CD4-positive, alpha-beta T cell treated with Interleukin-21 for 1 hour (primary cell): ENCODE data around the gene TRAK1.

Source experiments
- DNase-seq: peaks from one replicate; pipeline ENCODE4 v3.0.0-alpha.2; 2020

Gene TRAK1

GRCh38 chr3:42090973-42091731, at the start of gene TRAK1:
TRAK1 (plus strand) TSS chr3:42091357; CDS start chr3:42091470, 113 bp downstream.
- no peak for DNase-seq

DNA sequence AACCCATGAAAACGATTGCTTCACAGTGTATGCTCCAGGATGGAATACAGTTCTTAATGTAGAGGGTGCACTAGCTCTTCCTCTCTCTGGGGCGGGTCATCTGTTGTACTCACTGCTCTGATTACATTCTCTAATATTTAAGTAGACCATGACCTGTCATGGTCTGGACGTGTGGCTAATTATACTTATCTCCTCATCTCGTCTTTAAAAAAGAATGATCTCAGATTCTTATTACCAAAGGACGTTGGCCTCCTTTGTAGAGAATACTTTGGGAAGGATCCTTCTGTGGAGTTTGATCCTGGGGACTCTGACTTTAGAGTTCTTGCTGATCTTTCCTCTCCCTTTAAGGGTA, 48.4 kb upstream of the TRAK1 start:
- no peak for DNase-seq

- DNase-seq, result no peak
Observed at GRCh38 chr3:42043099-42043813, 47.9 kb upstream of the TRAK1 start.

DNA sequence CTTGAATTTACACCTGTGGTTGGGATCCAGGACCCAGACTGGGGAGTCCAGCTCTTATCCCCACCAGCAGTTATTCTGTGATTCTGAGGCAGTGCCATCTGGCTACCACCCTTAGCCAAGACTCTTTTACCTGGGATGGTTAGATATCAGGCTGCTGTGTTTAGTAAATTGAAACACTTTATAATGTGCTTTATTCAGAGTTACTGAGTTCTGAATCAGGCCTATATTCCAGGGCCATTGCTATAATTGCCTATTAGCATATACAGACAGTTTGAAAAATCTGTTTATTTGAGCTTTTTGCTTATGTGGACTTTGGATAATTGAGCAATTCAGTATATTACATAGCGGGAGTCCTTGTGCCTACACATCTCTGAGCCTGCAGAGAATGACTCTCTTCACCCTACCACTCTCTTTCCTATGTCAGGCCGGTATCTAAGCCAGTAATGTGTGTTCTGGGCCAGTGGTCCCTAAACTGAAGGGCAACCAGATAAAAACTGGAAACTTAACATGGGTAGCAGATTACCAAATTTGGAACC, 45.4 kb upstream of the TRAK1 start:
- no peak for DNase-seq

DNA sequence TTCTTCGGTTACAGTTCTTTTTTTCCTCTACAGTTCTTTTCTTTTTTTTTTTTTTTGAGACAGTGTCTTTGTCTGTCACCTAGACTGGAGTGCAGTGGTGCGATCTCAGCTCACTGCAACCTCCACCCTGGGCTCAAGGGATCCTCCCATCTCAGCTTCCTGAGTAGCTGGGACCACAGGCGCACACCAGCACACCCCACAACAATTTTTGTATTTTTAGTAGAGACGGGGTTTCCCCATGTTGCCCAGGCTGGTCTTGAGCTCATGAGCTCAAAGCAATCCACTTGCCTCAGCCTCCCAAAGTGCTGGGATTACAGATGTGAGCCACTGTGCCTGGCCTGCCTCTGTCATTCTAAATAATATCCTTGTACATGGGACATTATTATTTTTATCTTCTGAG, 42.6 kb upstream of the TRAK1 start:
- peak; percentile 12 for DNase-seq

DNA sequence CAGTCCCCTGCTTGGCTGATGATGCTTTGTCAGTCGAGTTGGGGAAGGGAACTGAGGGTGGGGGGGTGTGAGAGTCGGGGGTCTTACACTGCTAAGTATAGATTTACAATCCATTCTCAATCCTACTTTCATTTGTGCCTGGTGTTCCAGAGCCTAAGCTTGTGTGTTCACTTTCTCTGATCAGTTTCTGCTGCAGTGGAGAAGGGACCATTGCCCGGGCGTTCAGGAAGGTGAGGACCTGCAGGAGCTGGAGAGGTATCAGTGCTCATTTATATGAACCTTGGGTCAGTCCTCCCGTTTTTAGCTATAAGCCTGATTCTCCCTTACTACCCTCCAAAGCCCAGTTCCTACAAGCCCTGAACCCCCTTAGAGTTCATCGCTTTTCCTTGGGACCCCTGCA, 41.0 kb upstream of the TRAK1 start:
- no peak for DNase-seq

GRCh38 chr3:42051384-42052131, 39.6 kb upstream of the TRAK1 start:
- no peak for DNase-seq

GRCh38 chr3:42052132-42052483, 39.0 kb upstream of the TRAK1 start:
- DNase-seq, result no peak

DNA sequence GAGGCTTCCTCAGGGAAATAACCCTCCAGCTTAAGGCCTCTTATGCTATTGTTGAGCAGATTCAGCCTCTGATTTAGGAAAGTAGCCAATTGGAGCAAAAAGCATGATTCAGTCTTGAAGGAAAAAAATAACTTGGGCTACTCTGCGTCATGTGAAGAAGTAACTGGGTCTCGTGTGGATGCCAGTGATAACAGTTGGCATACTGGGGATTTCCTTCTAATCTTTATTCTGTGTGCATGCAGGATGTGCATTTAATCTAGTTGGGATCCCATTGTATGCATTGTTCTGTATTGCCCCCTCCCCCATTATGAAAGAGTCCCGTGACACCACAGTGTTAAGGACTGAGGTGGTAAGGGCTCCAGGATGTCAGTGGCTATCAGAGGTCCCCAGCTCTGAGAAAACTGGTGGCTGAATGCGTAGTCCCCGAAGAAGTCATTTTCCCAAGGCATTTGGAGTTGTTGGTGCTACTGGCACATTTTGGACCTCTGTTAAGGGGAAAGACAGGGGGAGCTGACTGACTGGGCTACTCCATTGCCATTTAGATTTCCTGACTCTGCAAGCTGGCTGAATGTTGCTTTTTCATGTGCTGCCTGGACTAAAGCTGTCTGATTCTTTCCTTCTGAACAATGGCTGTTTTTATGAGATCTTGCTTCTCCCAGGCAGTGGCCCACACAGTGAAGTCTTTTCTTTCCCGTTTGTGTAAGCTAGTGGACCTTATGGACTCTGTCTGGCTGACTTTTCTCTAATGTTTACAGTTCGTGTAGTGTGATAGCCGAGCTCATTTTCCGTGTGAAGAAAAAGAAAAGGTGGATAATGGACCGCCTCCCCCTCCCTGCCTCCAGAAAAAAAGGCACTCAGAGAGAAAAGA, 38.4 kb upstream of the TRAK1 start:
- DNase-seq, result no peak

GRCh38 chr3:42053476-42053875, 37.7 kb upstream of the TRAK1 start:
- DNase-seq, result no peak

GRCh38 chr3:42055291-42055690, 35.9 kb upstream of the TRAK1 start:
- DNase-seq, result no peak

GRCh38 chr3:42056840-42057239, 34.3 kb upstream of the TRAK1 start:
- DNase-seq, result no peak

DNA sequence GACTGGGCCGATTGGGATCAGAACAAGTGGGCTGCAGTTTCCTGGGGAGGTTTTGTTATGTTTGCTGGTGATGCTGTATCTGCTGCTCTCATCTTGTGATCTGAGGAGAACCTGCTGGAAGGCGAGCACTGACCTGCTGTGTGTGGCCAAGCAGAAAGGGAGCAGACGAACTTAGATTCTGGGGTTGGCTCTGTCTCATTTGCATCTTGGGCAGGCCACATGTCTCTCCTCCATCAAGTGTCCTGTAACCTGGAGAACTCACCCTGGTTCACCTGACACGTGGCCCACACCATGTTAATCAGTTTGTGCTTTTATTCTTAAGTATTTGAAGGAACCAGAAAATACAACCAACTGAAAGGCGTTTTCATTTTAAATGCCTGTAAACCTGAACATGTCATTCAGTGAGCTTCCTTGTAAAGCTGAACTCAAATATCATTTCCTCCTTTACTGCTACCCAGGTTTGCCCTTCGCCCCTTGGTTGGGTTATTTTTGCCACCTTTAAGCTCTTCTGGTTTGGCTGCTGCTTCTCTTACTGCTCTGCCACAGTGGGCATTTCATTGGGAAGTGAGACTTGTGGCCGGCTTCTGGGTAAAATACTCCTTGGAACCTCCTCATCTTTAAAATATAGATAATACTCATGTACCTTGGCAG, 33.5 kb upstream of the TRAK1 start:
- DNase-seq, result no peak

GRCh38 chr3:42061025-42061712, 30.0 kb upstream of the TRAK1 start:
- no peak for DNase-seq

GRCh38 chr3:42061713-42062380, 29.3 kb upstream of the TRAK1 start:
- DNase-seq, result no peak

GRCh38 chr3:42062464-42062863, 28.7 kb upstream of the TRAK1 start:
- no peak for DNase-seq

DNA sequence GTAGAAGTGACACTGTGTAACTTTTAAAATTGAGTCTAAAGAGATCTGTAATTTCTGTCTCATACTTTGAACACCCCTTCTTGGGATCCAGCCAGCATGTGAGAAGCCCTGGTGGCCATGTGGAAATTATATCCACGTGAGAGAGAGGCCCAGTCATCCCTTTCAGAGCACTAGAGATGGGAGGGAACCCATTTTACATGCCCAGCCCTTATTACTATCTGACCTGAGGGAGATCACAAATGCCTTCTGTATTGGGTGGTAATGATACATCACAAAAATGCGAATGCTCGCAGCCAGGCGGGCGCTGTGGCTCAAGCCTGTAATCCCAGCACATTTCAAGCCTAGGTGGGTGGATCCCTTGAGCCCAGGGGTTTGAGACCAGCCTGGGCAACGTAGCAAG, 27.3 kb upstream of the TRAK1 start:
- no peak for DNase-seq

- DNase-seq, result no peak
Observed at GRCh38 chr3:42066516-42067181, 24.5 kb upstream of the TRAK1 start.

- DNase-seq, result peak; percentile 21
Observed at GRCh38 chr3:42067326-42067725, 23.8 kb upstream of the TRAK1 start.
